K562 (cell line): ENCODE measurements around the gene NR4A2. TPM values are rescaled to one million over a fixed set of nuclear protein-coding genes. Genes with fewer than 3 reads are reported as not detected.

Experiments used
- ATAC-seq: fragments of 200-7000 bp; cut with Tn5 transposase; 3 replicates; pipeline ENCODE4 v1.9.1; 2020; ENCODE audit warnings: moderate library complexity
- BruUV-seq: library from RNA; stranded (reverse); fragments of 400-500 nt; replicated peaks from 2 replicates; lab custom pipeline; 2021; lab: Mats Ljungman, UMichigan
- CTCF ChIA-PET: fragments of 300-600 bp; formaldehyde crosslinking; extraction: SDS; loops from one replicate; lab custom pipeline; 2021; ENCODE audit warnings: low intra/inter-chr PET ratio; lab: Yijun Ruan, JAX
- POLR2A ChIA-PET: fragments of 300-600, 350-650 bp; sonication (Branson Sonifier 250); formaldehyde crosslinking; extraction: SDS; loops from one replicate; lab custom pipeline; 2021; ENCODE audit warnings: antibody characterized with exemption, inconsistent platforms; lab: Yijun Ruan, JAX
- DNase-seq, 4 experiments: peaks; one replicate each; pipeline versions ENCODE4 v3.0.0 to v3.0.0-alpha.2; 2011 to 2018; ENCODE audit warnings: low spot score in 3 of 4, mixed read lengths in 3 of 4; ENCODE audit errors: extremely low read depth in 1 of 4
- FAIRE-seq: peaks from 2 replicates; lab custom pipeline; 2011; peaks lifted over from hg19 to GRCh38; lab: Jason Lieb, UNC
- H2AFZ ChIP-seq: 2 replicates; pipeline ENCODE4 v1.6.0; 2011; ENCODE audit warnings: low read depth, low read length, control low read depth, inconsistent platforms
- H3K27ac ChIP-seq: fragments of 200-600 bp; 3 replicates; pipeline ENCODE4 v1.8.0; 2011; ENCODE audit warnings: low read depth, mild to moderate bottlenecking, control low read depth, inconsistent platforms, low read length, moderate library complexity, mixed read lengths; ENCODE audit errors: extremely low read depth
- H3K27me3 ChIP-seq, 2 experiments: fragments of 300-600 bp in 1 of 2; 2 replicates in 1 of 2; 3 replicates in 1 of 2; pipeline versions ENCODE4 v1.6.0 to v1.8.0; 2011; ENCODE audit warnings: inconsistent platforms in 2 of 2, low read length in 2 of 2, mild to moderate bottlenecking in 1 of 2, mixed read lengths in 1 of 2, moderate library complexity in 1 of 2; ENCODE audit not compliant: control insufficient read depth in 2 of 2, insufficient read depth in 2 of 2
- H3K36me3 ChIP-seq: fragments of 300-600 bp; 3 replicates; pipeline ENCODE4 v1.8.0; 2011; ENCODE audit warnings: mild to moderate bottlenecking, low read length, inconsistent platforms; ENCODE audit not compliant: control insufficient read depth, insufficient read depth
- H3K4me1 ChIP-seq, 2 experiments: fragments of 200-600 bp in 1 of 2; replicated peaks in 1 of 2; 2 replicates in 1 of 2; 3 replicates in 1 of 2; pipeline versions ENCODE4 v1.5.1 to v1.8.0; 2011; ENCODE audit warnings: inconsistent platforms in 2 of 2, low read length in 2 of 2, mild to moderate bottlenecking in 1 of 2, mixed read lengths in 1 of 2, moderate library complexity in 1 of 2; ENCODE audit not compliant: control insufficient read depth in 2 of 2, insufficient read depth in 2 of 2
- H3K4me2 ChIP-seq: 2 replicates; pipeline ENCODE4 v1.6.1; 2011; ENCODE audit warnings: low read length, control low read depth, inconsistent platforms, mixed read lengths; ENCODE audit not compliant: insufficient read depth
- H3K4me3 ChIP-seq: fragments of 200-600 bp; sonication (generic), shearing (Covaris generic); 2 replicates; pipeline ENCODE4 v1.5.1; 2016; ENCODE audit warnings: control low read depth, inconsistent platforms
- H3K79me2 ChIP-seq: fragments of 200-600 bp; 3 replicates; pipeline ENCODE4 v1.8.0; 2011; ENCODE audit warnings: low read length, inconsistent platforms; ENCODE audit not compliant: control insufficient read depth, insufficient read depth
- H3K9ac ChIP-seq, 2 experiments: 2 replicates each; pipeline versions ENCODE4 v1.6.0 to v1.6.1; 2011; ENCODE audit warnings: low read depth in 2 of 2, low read length in 2 of 2, control low read depth in 1 of 2, inconsistent platforms in 1 of 2, mild to moderate bottlenecking in 1 of 2, mixed read lengths in 1 of 2; ENCODE audit not compliant: insufficient read depth in 1 of 2
- H3K9me1 ChIP-seq: one replicate; pipeline ENCODE4 v1.6.0; 2011; ENCODE audit warnings: inconsistent platforms, mild to moderate bottlenecking, low read length, moderate library complexity; ENCODE audit not compliant: control insufficient read depth, insufficient read depth
- H3K9me3 ChIP-seq: replicated peaks from 2 replicates; pipeline ENCODE4 v1.5.1; 2011; ENCODE audit warnings: low read depth, low read length, inconsistent platforms; ENCODE audit not compliant: control insufficient read depth, insufficient read depth
- H4K20me1 ChIP-seq: replicated peaks from 2 replicates; pipeline ENCODE4 v1.6.1; 2011; ENCODE audit warnings: low read length, inconsistent platforms, mixed read lengths; ENCODE audit not compliant: control insufficient read depth, insufficient read depth
- COPS2 ChIP-seq: fragments of 450-650 bp; conservative IDR thresholded peaks from 2 replicates; pipeline ENCODE4 v1.6.1; 2016; ENCODE audit warnings: mild to moderate bottlenecking, moderate library complexity
- CREM ChIP-seq: IDR thresholded peaks from 2 replicates; pipeline ENCODE4 v1.6.1; 2014; ENCODE audit warnings: antibody characterized with exemption, low read depth
- E2F6 ChIP-seq, 2 experiments: IDR thresholded peaks; 2 replicates each; pipeline ENCODE4 v1.6.1; 2011; ENCODE audit warnings: borderline replicate concordance in 1 of 2, control low read depth in 1 of 2, low read depth in 1 of 2, low read length in 1 of 2, mild to moderate bottlenecking in 1 of 2, mixed read lengths in 1 of 2, moderate library complexity in 1 of 2; ENCODE audit not compliant: insufficient read depth in 1 of 2, insufficient read length in 1 of 2, poor library complexity in 1 of 2, severe bottlenecking in 1 of 2; ENCODE audit errors: extremely low read depth in 1 of 2
- FOS ChIP-seq: IDR thresholded peaks from 3 replicates; pipeline ENCODE4 v1.6.1; 2011; ENCODE audit not compliant: insufficient read length; ENCODE audit errors: extremely low read depth
- MBD2 ChIP-seq: sonication (generic); IDR thresholded peaks from 2 replicates; pipeline ENCODE4 v1.6.1; 2016; ENCODE audit warnings: low read depth, borderline replicate concordance
- NCOA2 ChIP-seq, 2 experiments: fragments of 450-650 bp; IDR thresholded peaks; 2 replicates each; pipeline ENCODE4 v1.6.1; 2018; ENCODE audit warnings: mild to moderate bottlenecking in 2 of 2, moderate library complexity in 1 of 2; ENCODE audit not compliant: partially characterized antibody in 2 of 2
- NR3C1 ChIP-seq: sonication (generic); formaldehyde crosslinking; IDR thresholded peaks from 2 replicates; pipeline ENCODE4 v1.8.1; 2022; ENCODE audit warnings: missing genetic modification reagents
- RAD51 ChIP-seq: fragments of 450-650 bp; IDR thresholded peaks from 2 replicates; pipeline ENCODE4 v1.7.1; 2016; ENCODE audit warnings: low read depth, mild to moderate bottlenecking, borderline replicate concordance
- SP1 ChIP-seq: sonication (generic); formaldehyde crosslinking; IDR thresholded peaks from 2 replicates; pipeline ENCODE4 v1.8.1; 2022; ENCODE audit warnings: mild to moderate bottlenecking, missing genetic modification reagents
- ZBTB33 ChIP-seq: sonication (generic); formaldehyde crosslinking; IDR thresholded peaks from 2 replicates; pipeline ENCODE4 v1.8.1; 2023; ENCODE audit warnings: mild to moderate bottlenecking, missing genetic modification reagents
- ZNF174 ChIP-seq: fragments of 250-450 bp; sonication (Bioruptor Pico); IDR thresholded peaks from 2 replicates; pipeline ENCODE4 v1.4.0; 2020; ENCODE audit warnings: mild to moderate bottlenecking
- ZNF41 ChIP-seq: fragments of 250-450 bp; sonication (Bioruptor Pico); conservative IDR thresholded peaks from 2 replicates; pipeline ENCODE4 v1.4.0; 2020; ENCODE audit warnings: mild to moderate bottlenecking
- ZNF717 ChIP-seq: fragments of 250-450 bp; sonication (Bioruptor Pico); IDR thresholded peaks from 2 replicates; pipeline ENCODE4 v1.5.0; 2021
- ZSCAN29 ChIP-seq: fragments of 450-650 bp; IDR thresholded peaks from 2 replicates; pipeline ENCODE4 v1.6.1; 2017
- WGBS: fragments of 100-300 bp; shearing (Covaris generic); methylation state at CpG from one replicate; pipeline ENCODE4 v1.1.6; 2016; ENCODE audit warnings: low coverage, mixed read lengths; ENCODE audit not compliant: insufficient coverage; ENCODE audit errors: missing lambda C conversion rate; 5-methylcytosine and 5-hydroxymethylcytosine counted together
- in situ Hi-C: fragments of 300-500 bp; cut with MboI; formaldehyde crosslinking; loops from 4 replicates; pipeline ENCODE4 v1.15.0; 2018; ENCODE audit warnings: inconsistent platforms, mixed read lengths
- intact Hi-C: fragments of 100-400 bp; cut with micrococcal nuclease; formaldehyde crosslinking; loops from 2 replicates; pipeline ENCODE4 v1.14.2; 2022
- polyA plus RNA-seq, 8 experiments: library from polyadenylated mRNA; depleted of rRNA in 4 of 8; stranded (reverse) in 5 of 8; unstranded in 3 of 8; fragments of >200 nt; fragmentation: Nextera tagmentation in 2 of 8; fragmentation: Illumina TruSeq in 1 of 8; extraction: Ambion mirVana in 2 of 8; extraction: Trizol in 1 of 8; gene quantifications; 2 replicates each; pipeline versions ENCODE4 v1.2.1 to v1.2.3, GENCODE V29; 2011 to 2014; ENCODE audit warnings: inconsistent platforms in 1 of 8, missing spikeins in 1 of 8
- total RNA-seq, 7 experiments: library from RNA; depleted of rRNA in 6 of 7; stranded (reverse); fragments of >200 nt in 6 of 7; fragmentation: Illumina TruSeq in 2 of 7; extraction: Trizol in 2 of 7; gene quantifications; 2 replicates each; pipeline versions ENCODE4 v1.2.1 to v1.2.3, GENCODE V29; 2011 to 2021; ENCODE audit warnings: low replicate concordance in 1 of 7
- TF ChIP-seq, protein P1 (sequence below): fragments of 450-650 bp; formaldehyde crosslinking; IDR thresholded peaks from 2 replicates; pipeline ENCODE4 v1.4.0; 2020; ENCODE audit warnings: mild to moderate bottlenecking, moderate library complexity
- TF ChIP-seq, protein P2 (sequence below): fragments of 200-400 bp; formaldehyde crosslinking; IDR thresholded peaks from 2 replicates; pipeline ENCODE4 v1.6.1; 2017; ENCODE audit warnings: mild to moderate bottlenecking, low read depth, low read length, moderate library complexity

Gene NR4A2
- total and polyA plus RNA-seq, 9 of the 15 experiments (the other 6 are each of a cell fraction or from before 2014, with no cell fraction given), result 0.94 to 5.1 (median 1.3) TPM

- Histone ChIP-seq H3K4me1 (no peaks in the 10 kb centered on the region), H3K9me1 (no peaks in the 10 kb centered on the region), H3K79me2 (no peaks in the 10 kb centered on the region), H2AFZ (no peak overlapping the region), H3K4me2 (no peak overlapping the region), H3K9me3 (no peaks in the 10 kb centered on the region), H4K20me1 (no peaks in the 10 kb centered on the region), H3K36me3 (no peaks in the 10 kb centered on the region), H3K27me3 (no peaks in the 10 kb centered on the region), H3K9ac (no peak overlapping the region), H3K4me3 (no peak overlapping the region), H3K27ac (no peak overlapping the region)
- 0% methylated on average over 2 of the region's 2 CpGs for WGBS
- no peak for FAIRE-seq
- intact Hi-C loops (no loop called here), in situ Hi-C loops (no loop called here)
- TF ChIP-seq E2F6 (IDR thresholded peaks at IDR 0.05; ENCODE audit: borderline replicate concordance in 1 of 2, extremely low read depth in 1 of 2, insufficient read depth in 1 of 2, insufficient read length in 1 of 2, low read depth in 1 of 2, low read length in 1 of 2, poor library complexity in 1 of 2, severe bottlenecking in 1 of 2) (no peak), ZNF41 (CRISPR knock-in tag) (no peak), ZBTB33 (no peak), MBD2 (no peak), RAD51 (no peak), NR3C1 (CRISPR knock-in tag) (no peak), ZSCAN29 (no peak), COPS2 (no peak), SP1 (no peak), FOS (no peak), CREM (no peak), ZNF174 (no peak), NCOA2 (IDR thresholded peaks at IDR 0.05; ENCODE audit: partially characterized antibody in 2 of 2) (no peak), ZNF717 (no peak)
- TF ChIP-seq, protein P1, sequence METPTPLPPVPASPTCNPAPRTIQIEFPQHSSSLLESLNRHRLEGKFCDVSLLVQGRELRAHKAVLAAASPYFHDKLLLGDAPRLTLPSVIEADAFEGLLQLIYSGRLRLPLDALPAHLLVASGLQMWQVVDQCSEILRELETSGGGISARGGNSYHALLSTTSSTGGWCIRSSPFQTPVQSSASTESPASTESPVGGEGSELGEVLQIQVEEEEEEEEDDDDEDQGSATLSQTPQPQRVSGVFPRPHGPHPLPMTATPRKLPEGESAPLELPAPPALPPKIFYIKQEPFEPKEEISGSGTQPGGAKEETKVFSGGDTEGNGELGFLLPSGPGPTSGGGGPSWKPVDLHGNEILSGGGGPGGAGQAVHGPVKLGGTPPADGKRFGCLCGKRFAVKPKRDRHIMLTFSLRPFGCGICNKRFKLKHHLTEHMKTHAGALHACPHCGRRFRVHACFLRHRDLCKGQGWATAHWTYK (CRISPR knock-in tag), result no peak
- TF ChIP-seq, protein P2, sequence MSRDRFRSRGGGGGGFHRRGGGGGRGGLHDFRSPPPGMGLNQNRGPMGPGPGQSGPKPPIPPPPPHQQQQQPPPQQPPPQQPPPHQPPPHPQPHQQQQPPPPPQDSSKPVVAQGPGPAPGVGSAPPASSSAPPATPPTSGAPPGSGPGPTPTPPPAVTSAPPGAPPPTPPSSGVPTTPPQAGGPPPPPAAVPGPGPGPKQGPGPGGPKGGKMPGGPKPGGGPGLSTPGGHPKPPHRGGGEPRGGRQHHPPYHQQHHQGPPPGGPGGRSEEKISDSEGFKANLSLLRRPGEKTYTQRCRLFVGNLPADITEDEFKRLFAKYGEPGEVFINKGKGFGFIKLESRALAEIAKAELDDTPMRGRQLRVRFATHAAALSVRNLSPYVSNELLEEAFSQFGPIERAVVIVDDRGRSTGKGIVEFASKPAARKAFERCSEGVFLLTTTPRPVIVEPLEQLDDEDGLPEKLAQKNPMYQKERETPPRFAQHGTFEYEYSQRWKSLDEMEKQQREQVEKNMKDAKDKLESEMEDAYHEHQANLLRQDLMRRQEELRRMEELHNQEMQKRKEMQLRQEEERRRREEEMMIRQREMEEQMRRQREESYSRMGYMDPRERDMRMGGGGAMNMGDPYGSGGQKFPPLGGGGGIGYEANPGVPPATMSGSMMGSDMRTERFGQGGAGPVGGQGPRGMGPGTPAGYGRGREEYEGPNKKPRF, result no peak
- no TSS peak for BruUV-seq
- ChIA-PET POLR2A (no interaction called here), CTCF (no interaction called here)
- no peak for DNase-seq
- peak; percentile 49; the same call in 1 of the 3 replicates for ATAC-seq
Observed at GRCh38 chr2:156311976-156312375, 20.5 kb downstream of the NR4A2 start.
